OCI-M2 (cell line): ENCODE results near the gene RPL26.
"Not testable (repeated sequence)": the region's sequence is repeated elsewhere in the genome, so short reads cannot be mapped to it uniquely, and the experiment has no call there.

Experiments
- DNase-seq: peaks from one replicate; lab custom pipeline; 2025; ENCODE audit not compliant: unreplicated experiment; lab: John Stamatoyannopoulos, UW

RPL26 gene

DNA sequence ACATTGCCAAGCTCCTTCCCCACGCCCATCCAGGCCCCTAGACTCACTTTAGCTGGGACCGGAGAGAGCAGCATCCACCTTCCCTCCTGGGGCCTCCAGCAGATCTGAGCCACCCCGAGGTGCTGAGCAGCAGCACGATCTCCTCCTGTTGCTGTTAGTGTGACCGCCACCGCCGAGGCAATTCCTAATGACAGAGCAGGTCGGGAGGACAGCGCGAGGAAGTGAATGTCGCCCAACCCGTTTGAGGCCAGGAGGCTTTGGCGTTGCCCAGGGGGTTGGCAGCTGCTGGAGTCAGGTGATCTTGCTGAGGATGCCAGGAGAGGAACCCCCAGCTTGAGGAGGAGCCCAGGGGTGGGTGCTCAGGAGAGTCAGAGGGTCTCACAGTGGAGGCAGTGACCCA is 14.6 kb upstream of the RPL26 start, which contains the start of gene RNF222:
Gene RNF222, minus strand, starts transcription at position 192 of the 400 bp plus-strand sequence. CDS start 4,366 bp downstream, outside the sequence.
- DNase-seq = no peak

DNA sequence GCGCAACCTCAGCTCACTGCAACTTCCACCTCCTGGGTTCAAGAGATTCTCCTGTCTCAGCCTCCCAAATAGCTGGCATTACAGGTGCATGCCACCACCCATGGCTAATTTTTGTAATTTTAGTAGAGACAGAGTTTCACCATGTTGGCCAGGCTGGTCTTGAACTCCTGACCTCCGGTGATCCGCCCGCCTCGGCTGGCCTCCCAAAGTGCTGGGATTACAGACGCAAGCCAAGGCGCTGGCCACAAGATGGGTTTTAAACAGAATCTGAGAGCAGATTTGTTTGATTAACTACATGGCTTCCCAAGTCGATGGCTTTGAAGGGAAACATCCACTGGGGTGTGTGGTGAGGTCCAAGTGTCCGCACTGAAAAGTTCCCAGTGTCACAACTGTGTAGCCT is 11.5 kb upstream of the RPL26 start:
- not testable (repeated sequence) for DNase-seq

DNA sequence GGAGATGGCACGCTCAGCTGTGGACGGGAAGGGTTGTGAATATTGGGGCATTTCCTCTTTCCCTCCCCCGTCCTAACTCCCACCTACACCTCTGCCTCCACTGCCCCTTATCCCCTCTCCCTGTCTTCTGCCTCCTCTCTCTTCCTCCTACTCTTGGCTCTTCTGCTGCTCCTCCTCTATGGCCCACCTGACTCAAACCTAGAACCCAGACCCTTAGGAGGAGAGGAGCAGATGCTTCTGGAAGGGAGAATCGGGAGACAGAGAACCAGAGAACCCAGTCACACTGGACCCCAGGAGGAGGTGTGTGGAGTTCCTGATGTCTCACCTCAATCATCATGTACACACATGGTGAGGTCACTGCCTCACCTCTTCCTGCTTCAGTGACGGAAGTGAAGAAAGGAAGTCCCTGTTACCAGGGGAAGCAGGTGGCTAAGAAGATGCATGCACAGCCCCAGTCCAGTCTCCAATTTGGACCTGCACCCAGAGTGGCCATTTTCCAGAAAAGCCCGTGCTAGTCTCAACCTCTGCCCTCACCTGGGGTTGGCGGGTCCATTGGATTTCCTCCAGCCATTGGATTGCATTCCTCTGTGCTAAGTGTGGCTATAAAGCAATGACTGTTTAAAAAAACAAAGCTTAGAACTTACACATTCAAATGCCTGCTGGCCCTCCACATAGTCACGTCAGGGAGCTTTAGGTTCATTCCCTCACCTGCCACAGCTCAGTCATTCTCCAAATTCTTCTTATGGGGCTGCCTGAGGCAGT is 10.7 kb upstream of the RPL26 start:
- no peak for DNase-seq

DNA sequence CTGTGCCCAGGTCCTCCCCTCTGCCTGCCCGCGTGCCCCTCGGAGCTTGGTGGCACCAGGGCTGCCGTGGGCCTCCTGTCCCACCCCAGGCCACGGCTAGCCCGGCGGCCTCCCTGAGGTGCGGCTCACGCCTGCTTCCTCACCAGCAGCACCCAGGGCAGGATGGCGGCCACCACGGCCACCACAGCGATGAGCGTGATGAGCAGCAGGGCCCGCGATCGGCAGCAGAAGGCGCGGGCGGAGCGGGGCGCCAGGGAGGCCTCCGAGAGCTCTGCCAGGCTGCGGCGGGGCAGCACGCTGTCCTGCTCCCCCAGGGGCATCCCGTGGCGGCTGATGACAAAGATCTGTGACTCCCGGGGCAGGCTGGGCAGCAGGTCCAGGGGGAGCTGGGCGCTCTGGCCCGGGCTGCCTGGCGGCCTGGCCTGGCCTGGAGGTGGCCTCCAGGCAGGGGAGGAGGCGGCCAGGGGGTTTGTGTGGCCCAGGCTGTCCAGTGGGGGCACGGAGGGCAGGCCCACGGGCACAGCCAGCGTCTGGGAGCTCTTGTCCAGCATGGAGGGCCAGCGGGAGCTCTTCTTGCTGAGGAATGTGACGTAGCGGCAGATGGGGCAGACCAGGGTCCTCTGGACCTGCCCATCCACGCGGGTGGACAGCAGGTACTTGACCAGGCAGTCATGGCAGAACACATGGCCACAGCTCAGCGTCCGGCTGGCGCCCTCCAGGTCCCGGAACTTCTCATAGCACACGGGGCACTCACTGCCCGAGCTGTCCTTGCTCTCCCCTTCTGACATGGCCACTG is 9.9 kb upstream of the RPL26 start:
- no peak for DNase-seq

DNA sequence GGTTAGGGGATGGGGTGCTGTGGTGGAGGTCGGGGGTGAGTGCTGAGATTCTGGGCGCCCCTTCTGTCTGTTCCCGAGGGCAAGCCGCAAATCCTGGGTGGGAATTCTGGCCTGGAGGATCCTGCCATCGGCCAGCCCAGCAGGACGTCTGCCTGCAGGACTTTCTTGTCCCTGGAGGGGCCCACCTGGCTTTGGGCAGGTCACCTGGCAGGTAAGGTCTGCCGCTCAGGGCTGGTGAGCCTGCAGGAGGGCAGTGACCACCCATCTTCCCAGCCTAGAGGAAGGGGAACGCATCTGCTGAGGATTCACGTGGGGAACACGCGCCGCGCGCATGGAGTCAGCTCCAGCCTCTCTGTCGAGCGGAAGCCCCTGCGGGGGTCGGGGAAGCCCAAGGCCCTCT is 9.3 kb upstream of the RPL26 start:
- DNase-seq = no peak

DNA sequence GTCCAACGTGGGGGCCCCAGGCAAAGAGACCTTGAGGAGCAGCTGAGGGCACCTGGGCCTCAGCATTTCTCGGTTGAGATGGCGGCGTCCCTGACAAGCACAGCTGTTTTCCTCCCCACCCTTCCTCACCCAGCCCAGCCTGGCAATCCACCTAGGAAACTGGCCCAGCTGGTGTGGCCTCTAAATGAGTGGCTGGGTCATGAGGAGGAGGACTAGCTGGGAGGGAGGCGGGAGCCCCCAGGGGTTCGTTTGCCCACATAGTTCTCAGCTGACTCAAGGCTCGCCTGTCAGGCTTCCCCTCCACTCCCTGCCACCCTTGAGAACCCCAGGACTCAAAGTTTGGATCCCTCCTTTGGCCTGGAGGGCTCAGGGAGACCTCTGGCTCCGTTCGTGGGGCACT is 8.7 kb upstream of the RPL26 start:
- DNase-seq = no peak

DNA sequence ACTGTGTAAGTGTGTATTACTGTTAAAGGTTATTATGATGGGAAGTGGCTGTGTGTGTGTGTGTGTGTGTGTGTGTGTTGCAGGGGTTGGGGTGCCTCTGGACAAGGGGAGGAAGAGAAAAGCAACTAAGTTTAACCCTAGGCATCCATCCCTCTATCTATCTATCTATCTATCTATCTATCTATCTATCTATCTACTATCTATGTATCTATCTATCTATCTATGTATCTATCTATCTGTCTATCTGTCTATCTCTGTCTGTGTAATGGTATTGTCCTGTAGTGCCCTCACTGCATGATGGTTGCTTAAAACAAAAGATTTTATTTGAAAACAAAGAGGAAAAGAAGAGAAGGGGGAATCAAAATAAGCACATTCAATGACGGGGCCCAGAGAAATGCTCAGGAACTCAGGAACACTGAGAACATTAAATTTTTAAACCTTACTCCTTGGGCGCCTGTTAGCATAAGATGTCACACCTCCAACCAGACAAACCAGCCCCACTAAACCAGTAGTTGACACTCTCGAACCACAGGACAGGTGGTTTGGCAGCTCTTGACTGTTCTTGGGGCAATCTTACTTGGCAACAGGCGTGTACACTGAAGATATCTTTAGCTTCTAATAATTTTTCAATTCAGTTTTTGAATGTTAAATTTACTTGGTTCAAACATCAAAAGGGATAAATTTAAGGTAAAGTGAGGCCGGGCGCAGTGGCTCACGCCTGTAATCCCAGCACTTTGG is 5.1 kb upstream of the RPL26 start:
- DNase-seq = no peak

DNA sequence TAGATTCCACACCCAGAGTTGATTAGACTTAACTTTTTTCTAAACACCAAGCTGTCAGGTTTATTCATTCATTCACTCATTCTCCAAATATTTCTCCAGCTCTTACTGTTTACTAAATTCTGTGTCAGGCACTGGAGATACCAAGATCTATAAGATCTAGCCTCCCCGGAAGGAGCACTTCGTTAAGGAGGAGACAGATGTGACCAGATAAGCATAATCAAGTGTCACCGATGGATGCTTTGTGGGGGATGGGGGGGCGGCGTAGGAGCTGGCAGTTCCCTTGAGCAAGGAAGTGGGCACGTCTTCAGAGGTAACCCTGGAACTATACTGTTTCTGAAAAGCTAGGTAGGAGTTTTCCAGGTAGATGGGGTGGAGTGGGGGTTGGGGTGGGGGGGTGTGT is 3.8 kb upstream of the RPL26 start:
- no peak for DNase-seq

DNA sequence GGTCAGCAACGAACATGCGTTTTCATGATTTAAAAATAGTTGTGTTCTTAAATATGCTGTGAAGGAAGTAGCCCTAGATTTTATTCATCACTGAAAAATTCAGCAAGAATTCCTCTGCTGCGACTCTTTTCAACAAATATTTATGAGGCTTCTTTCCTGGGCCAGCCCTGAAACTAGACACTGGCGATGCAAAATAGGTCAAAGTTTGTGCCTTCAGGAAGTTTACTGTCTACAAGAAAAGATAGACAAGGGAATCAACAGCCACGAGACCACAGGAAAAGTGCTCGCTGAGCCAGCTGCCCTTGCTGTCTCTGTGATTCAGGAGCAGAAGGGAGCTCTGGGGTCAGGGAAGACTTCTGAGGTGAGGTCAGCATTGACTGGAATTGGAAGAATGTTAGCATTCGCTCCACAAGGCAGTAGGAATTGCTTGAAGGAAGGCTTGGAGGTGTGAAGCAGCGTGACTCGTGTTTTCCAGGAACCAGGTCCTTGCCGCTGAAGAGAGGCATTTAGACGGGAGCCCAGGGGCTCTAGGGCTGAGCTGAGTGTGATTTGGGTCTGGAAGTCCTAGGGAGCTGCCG is 1.9 kb upstream of the RPL26 start:
- DNase-seq = no peak

DNA sequence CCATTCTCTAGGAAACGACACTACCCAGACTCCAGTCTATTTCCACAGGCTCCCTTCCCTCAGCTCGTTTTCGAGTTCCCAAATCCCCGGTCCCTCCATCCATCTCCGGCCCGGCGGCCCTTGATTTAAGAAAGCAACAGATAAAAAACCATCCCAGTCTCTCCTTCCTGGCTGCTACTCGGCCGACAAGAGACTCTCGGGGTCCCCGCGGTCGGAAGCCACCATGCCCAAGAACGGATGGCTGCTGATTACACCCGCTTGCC is 182 bp downstream of the RPL26 start:
- DNase-seq = no peak

DNA sequence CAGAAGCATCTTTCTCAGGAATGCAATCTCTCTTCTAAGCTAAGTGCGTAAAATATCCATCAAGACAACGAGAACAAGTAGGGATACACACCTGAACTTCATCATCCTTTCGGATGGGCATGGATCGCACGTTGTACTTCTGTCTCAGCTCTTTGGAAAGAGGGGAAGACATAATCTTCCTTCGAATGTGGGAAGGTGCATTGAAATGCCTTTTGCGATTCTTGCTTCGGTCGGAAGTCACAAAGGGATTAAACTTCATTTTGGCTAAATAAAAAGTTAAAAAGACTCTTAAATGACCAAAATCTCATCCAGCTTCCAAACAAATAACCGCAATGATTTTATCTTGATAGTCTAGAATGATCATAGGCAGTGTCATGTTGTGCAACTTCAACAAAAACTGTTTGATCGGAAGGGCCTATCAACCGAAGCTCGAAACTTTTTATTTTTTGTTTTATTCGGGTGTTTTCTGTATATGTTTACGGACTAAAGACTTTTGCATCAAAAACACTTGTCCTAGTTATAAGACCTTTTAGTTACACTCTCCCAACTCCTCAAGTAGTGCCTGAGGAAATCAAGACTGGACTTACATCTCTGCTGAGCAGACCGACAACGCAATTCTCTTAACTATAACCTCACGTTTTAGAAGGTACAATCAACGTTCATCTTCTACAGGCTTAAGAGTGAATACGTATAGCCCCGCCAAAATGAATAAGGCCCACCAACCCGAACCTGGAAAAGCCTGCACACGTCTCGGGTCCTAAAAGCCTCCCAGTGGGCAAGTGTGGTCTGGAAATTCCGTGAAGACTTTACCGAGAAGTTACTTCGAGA is 727 bp downstream of the RPL26 start:
- DNase-seq = no peak

DNA sequence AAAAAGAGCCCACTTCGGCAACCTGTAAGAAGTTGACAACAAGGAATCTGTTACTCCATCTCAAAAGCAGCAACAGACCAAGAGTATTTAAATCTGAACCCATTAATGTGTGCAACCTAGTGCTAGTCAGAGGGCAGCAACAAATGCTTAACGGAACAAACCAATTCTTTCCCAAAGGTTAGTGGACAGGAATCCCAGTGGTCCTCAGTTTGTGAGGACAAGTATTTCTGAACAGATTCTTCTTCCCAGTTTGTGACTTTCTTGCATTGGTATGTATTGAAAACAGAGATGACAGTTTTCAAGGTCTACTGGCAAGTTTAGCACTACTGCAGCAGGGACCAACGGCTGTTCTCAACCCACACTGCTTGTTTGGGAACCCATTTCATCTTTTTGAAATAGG is 2.9 kb downstream of the RPL26 start:
- DNase-seq = no peak

DNA sequence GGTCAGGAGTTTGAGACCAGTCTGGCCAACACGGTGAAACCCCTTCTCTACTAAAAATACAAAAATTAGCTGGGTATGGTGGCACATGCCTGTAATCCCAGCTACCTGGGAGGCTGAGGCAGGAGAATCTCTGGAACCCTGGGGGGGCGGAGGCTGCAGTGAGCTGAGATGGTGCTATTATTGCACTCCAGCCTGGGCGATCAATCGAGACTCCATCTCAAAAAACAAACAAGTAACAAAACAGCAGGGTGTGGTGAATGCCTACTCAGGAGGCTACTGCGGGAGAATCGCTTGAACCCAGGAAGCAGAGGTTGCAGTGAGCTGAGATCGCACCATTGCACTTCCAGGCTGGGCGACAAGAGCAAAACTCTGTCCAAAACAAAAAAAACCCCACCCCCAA is 4.9 kb downstream of the RPL26 start:
- not testable (repeated sequence) for DNase-seq

DNA sequence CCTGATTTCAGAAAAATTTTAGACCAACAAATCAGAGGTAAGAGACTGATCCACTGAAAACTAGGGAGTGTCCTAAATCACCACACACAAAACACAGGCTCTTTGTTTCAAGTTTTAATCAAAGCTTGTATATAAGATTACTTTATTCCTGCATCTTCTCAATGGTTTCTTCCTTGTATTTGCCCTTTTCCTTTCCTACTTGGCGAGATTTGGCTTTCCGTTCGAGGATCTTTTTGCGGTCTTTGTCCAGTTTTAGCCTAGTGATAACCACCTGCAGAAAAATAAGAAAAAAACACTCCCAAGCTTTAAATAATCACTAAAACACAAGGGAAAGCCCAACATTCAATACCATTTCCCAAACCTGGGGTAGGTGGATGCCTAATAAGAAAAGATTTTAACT is 5.6 kb downstream of the RPL26 start:
- DNase-seq = no peak

DNA sequence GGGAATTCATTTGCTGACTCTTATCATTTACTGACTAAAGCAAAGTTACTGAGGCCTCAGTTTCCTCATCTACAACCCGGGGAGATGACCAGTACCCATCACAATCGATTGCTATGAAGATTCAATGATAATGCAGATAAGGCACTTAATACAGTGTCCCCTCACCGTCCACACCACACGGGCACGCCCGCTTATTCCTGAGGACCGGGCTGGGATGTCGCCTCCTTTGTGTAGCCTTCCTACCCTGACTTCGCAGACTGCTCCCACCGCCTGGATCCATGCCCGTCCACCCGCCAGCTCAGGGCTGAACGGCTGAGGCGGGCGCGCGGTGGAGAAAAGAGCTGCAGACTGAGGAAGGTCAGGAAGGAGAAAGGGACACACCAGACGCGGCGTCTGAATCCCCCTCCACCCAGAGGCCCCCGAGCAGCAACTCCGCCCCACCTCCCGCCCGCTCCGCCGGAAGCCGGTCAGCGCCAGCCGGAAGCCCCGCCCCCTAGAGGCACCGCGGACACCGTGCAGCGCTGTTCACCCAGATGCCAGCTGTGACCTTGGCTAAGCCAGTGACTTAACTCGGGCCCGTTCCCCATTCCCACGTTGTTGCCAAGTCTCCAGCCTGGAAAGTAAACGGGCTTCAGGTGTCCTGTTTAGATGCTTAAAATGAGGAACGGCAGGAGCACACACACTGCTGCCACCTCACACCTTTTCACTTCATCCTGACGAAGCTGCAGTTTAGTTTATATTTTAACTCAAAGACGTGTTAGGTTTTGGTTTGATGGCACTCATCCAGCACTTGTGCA is 6.5 kb downstream of the RPL26 start, which contains the start of gene KRABD2:
Gene KRABD2, minus strand, starts transcription at position 434 of the 797 bp plus-strand sequence.
- no peak for DNase-seq

DNA sequence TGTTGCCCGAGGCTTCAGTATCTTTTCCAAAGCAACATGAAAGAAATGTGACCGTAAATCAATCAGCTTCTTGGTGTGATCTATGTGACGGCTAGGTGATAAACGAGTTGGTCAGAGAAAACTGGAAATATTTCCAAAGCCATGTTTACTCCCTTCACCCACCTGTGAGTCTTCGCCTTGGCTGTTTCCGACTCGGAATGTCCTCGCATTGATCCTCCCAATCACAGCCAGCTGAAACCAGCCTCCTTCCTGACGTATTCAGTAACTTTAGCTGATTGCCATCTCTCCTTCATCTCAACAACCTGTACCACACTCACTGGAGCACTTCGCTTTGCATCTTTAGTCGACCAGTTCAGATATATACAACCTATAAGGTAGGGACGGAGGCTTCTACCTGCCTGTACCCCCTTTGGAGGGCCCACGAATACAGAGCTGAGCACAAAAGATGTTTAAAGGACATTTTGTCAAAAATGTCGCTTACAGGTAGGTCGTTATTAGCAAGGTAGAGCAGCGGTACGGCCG is 7.2 kb downstream of the RPL26 start:
- no peak for DNase-seq

DNA sequence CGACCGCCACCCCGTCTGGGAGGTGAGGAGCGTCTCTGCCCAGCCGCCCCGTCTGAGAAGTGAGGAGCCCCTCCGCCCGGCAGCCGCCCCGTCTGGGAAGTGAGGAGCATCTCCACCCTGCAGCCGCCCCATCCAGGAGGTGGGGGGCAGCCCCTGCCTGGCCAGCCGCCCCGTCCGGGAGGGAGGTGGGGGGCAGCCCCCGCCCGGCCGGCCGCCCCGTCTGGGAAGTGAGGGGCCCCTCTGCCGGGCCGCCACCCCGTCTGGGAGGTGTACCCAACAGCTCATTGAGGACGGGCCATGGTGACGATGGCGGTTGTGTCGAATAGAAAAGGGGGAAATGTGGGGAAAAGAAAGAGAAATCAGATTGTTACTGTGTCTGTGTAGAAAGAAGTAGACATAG is 9.1 kb downstream of the RPL26 start:
- DNase-seq = not testable (repeated sequence)

DNA sequence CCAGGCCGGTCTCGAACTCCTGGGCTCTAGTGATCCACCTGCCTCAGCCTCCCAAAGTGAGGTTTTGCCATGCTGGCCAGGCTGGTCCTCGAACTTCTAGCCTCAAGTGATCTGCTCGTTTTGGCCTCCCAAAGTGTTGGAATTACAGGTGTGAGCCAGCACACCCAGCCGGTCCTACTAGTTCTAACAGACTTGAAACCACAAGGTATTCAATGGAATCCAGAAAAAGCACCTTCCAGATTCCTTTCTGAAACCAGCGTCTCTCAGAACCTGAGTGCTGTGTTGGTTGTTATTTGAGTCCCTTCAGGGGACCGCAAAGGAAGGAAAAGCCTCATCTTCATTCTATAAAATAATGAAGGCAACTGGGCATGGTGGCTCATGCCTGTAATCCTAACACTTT is 10.6 kb downstream of the RPL26 start:
- no peak for DNase-seq

DNA sequence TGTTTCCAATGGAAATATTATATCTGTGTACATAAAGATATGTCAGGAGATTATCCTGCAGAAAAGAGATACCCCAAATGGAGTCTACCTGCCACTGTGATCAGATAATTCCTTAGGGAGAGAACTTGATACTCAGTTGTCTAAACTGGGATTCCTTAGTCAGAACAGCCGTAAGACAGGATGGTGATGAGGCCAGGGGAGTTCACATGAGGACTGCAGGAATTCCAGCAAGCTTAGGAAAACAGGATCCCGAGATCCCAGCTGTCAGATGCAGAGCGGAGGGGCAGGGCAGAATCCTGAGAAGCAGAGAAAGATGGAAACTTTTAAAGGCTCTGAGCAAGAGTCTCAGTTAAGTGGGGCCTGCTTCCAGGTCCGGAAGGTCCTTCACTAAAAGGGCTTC is 11.2 kb downstream of the RPL26 start:
- DNase-seq = no peak

DNA sequence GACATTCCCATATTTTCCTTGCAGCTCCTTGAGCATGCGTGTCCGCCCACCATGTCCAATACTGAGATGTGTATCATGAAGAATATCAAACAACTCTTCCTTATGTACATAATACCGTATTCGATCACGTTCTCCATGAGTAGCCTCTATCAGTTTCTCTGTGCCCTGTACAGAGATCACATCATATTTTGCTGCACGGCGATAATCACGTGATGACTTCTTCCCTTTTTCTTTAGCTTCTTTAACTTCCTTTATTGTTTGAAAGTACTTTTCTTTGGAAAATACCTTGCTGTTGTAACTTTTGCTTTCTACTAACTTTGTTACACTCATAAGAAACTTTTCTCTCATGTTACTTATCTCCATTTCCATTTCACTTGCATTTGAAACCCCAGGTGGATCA is 13.0 kb downstream of the RPL26 start:
- no peak for DNase-seq
